H9 (cell line): ENCODE data around the gene ERC1. TPM values are rescaled to one million over a fixed set of nuclear protein-coding genes. Genes with fewer than 3 reads are reported as not detected.
A peak's percentile ranks its signal among the peaks of the same experiment; 100 is the strongest.

Source experiments
- DNase-seq: peaks from one replicate; pipeline ENCODE4 v3.0.0-alpha.2; 2017
- H2AFZ ChIP-seq: one replicate; pipeline ENCODE4 v1.6.1; 2013; ENCODE audit warnings: mild to moderate bottlenecking, low read length, control low read depth, moderate library complexity
- H2AK5ac ChIP-seq: 2 replicates; pipeline ENCODE4 v1.6.1; 2013; ENCODE audit warnings: low read length, control low read depth, mixed read lengths; ENCODE audit not compliant: insufficient read length
- H2BK120ac ChIP-seq: one replicate; pipeline ENCODE4 v1.6.1; 2013; ENCODE audit warnings: low read depth, mild to moderate bottlenecking, low read length, control low read depth, inconsistent platforms; ENCODE audit not compliant: poor library complexity, severe bottlenecking
- H2BK12ac ChIP-seq: 2 replicates; pipeline ENCODE4 v1.6.1; 2013; ENCODE audit warnings: low read length, control low read depth, mixed read lengths, low read depth; ENCODE audit not compliant: insufficient read length
- H2BK15ac ChIP-seq: 2 replicates; pipeline ENCODE4 v1.6.1; 2013; ENCODE audit warnings: low read depth, low read length, control low read depth
- H2BK20ac ChIP-seq: one replicate; pipeline ENCODE4 v1.6.1; 2013; ENCODE audit warnings: low read depth, mild to moderate bottlenecking, low read length, control low read depth, inconsistent platforms; ENCODE audit not compliant: poor library complexity, severe bottlenecking
- H2BK5ac ChIP-seq: 2 replicates; pipeline ENCODE4 v1.6.1; 2013; ENCODE audit warnings: low read length, control low read depth, mixed read lengths; ENCODE audit not compliant: insufficient read length
- H3K14ac ChIP-seq: 2 replicates; pipeline ENCODE4 v1.6.1; 2013; ENCODE audit warnings: low read length, control low read depth; ENCODE audit not compliant: insufficient read depth
- H3K18ac ChIP-seq: 2 replicates; pipeline ENCODE4 v1.6.1; 2013; ENCODE audit warnings: low read depth, mild to moderate bottlenecking, mixed read lengths, low read length, control low read depth; ENCODE audit not compliant: insufficient read length
- H3K23ac ChIP-seq: 2 replicates; pipeline ENCODE4 v1.6.1; 2013; ENCODE audit warnings: low read length, control low read depth, mixed read lengths, low read depth; ENCODE audit not compliant: insufficient read length
- H3K23me2 ChIP-seq: 2 replicates; pipeline ENCODE4 v1.6.1; 2013; ENCODE audit warnings: low read depth, mild to moderate bottlenecking, mixed read lengths, low read length, control low read depth; ENCODE audit not compliant: insufficient read length, poor library complexity, severe bottlenecking
- H3K27ac ChIP-seq: 2 replicates; pipeline ENCODE4 v1.5.1; 2013; ENCODE audit warnings: low read length, control low read depth, mixed read lengths, low read depth; ENCODE audit not compliant: insufficient read length
- H3K27me3 ChIP-seq: 2 replicates; pipeline ENCODE4 v1.6.1; 2013; ENCODE audit warnings: low read length, control low read depth, inconsistent platforms; ENCODE audit not compliant: insufficient read depth
- H3K4ac ChIP-seq: 2 replicates; pipeline ENCODE4 v1.6.1; 2013; ENCODE audit warnings: low read depth, mild to moderate bottlenecking, control low read depth, inconsistent platforms, low read length, moderate library complexity
- H3K4me1 ChIP-seq: 2 replicates; pipeline ENCODE4 v1.6.1; 2013; ENCODE audit warnings: low read length, control low read depth, inconsistent platforms; ENCODE audit not compliant: insufficient read depth
- H3K4me2 ChIP-seq: 2 replicates; pipeline ENCODE4 v1.6.1; 2013; ENCODE audit warnings: low read length, control low read depth, mixed read lengths; ENCODE audit not compliant: insufficient read length, insufficient read depth
- H3K56ac ChIP-seq: 2 replicates; pipeline ENCODE4 v1.6.1; 2013; ENCODE audit warnings: low read depth, mild to moderate bottlenecking, mixed read lengths, low read length, control low read depth; ENCODE audit not compliant: insufficient read length
- H3K79me1 ChIP-seq: 2 replicates; pipeline ENCODE4 v1.6.1; 2013; ENCODE audit warnings: low read depth, mild to moderate bottlenecking, moderate library complexity, low read length, control low read depth, inconsistent platforms; ENCODE audit not compliant: insufficient read depth, poor library complexity, severe bottlenecking
- H3K79me2 ChIP-seq: 2 replicates; pipeline ENCODE4 v1.6.1; 2013; ENCODE audit warnings: low read length, control low read depth, inconsistent platforms; ENCODE audit not compliant: insufficient read depth
- H3K9ac ChIP-seq: 2 replicates; pipeline ENCODE4 v1.6.1; 2013; ENCODE audit warnings: low read length, control low read depth, mixed read lengths; ENCODE audit not compliant: insufficient read length; ENCODE audit errors: extremely low read depth
- H3K9me3 ChIP-seq: one replicate; pipeline ENCODE4 v1.6.1; 2013; ENCODE audit warnings: low read depth, low read length, inconsistent platforms; ENCODE audit not compliant: control insufficient read depth
- H3T11ph ChIP-seq: one replicate; pipeline ENCODE4 v1.6.1; 2013; ENCODE audit warnings: mild to moderate bottlenecking, low read length, control low read depth, inconsistent platforms
- H4K20me1 ChIP-seq: one replicate; pipeline ENCODE4 v1.6.1; 2013; ENCODE audit not compliant: control insufficient read depth, insufficient read length, insufficient read depth
- H4K5ac ChIP-seq: 2 replicates; pipeline ENCODE4 v1.6.1; 2013; ENCODE audit warnings: low read depth, mild to moderate bottlenecking, mixed read lengths, low read length, control low read depth; ENCODE audit not compliant: insufficient read length
- H4K8ac ChIP-seq: replicated peaks from 2 replicates; pipeline ENCODE4 v1.6.1; 2013; ENCODE audit warnings: low read length, control low read depth, mixed read lengths, low read depth; ENCODE audit not compliant: insufficient read length
- H4K91ac ChIP-seq: 2 replicates; pipeline ENCODE4 v1.6.1; 2013; ENCODE audit warnings: low read depth, mild to moderate bottlenecking, moderate library complexity, mixed read lengths, low read length, control low read depth; ENCODE audit not compliant: insufficient read length
- H3K27ac Mint-ChIP-seq, 3 experiments: 2 replicates in 2 of 3; 3 replicates in 1 of 3; pipeline ENCODE4 v1.8.0; 2020 to 2021; ENCODE audit warnings: mixed read lengths in 3 of 3, mild to moderate bottlenecking in 1 of 3, moderate library complexity in 1 of 3
- H3K27me3 Mint-ChIP-seq: 2 replicates; pipeline ENCODE4 v1.8.0; 2021; ENCODE audit warnings: low read depth, mild to moderate bottlenecking, moderate library complexity, mixed read lengths
- H3K36me3 Mint-ChIP-seq, 3 experiments: 2 replicates in 2 of 3; 3 replicates in 1 of 3; pipeline ENCODE4 v1.8.0; 2020 to 2021; ENCODE audit warnings: low read depth in 3 of 3, mixed read lengths in 3 of 3; ENCODE audit not compliant: insufficient read depth in 1 of 3
- H3K4me1 Mint-ChIP-seq, 2 experiments: 2 replicates each; pipeline ENCODE4 v1.8.0; 2020; ENCODE audit warnings: mixed read lengths in 2 of 2
- H3K4me3 Mint-ChIP-seq, 2 experiments: 2 replicates in 1 of 2; 3 replicates in 1 of 2; pipeline ENCODE4 v1.8.0; 2020 to 2021; ENCODE audit warnings: mild to moderate bottlenecking in 2 of 2, mixed read lengths in 2 of 2, moderate library complexity in 1 of 2
- H3K9me3 Mint-ChIP-seq, 2 experiments: 2 replicates in 1 of 2; 3 replicates in 1 of 2; pipeline ENCODE4 v1.8.0; 2020; ENCODE audit warnings: mild to moderate bottlenecking in 2 of 2, mixed read lengths in 2 of 2, moderate library complexity in 1 of 2
- WGBS: extraction: QIAGEN DNeasy Blood & Tissue Kit; methylation state at CpG from one replicate; pipeline ENCODE4 v1.1.7; 2013; ENCODE audit warnings: missing lambda C conversion rate, low lambda C conversion rate, mixed read lengths; ENCODE audit not compliant: insufficient read length; ENCODE audit errors: extremely low coverage; 5-methylcytosine and 5-hydroxymethylcytosine counted together
- total RNA-seq: library from RNA; stranded (reverse); gene quantifications from 2 replicates; pipeline ENCODE4 v1.2.1, GENCODE V29; 2021
- TF ChIP-seq, protein P1 (sequence below): fragments of 200-600 bp; sonication (generic); conservative IDR thresholded peaks from 3 replicates; pipeline ENCODE4 v1.8.0; 2021; ENCODE audit warnings: antibody characterized with exemption, mild to moderate bottlenecking

The ERC1 gene
- total RNA-seq, 1 experiment from 2014 or later = 51.2 TPM

- peak; percentile 21 for DNase-seq
- no peaks in the 10 kb centered on the region; the same call in none of the 2 replicates for H3K27me3 Mint-ChIP-seq
- no peaks in the 10 kb centered on the region for H3K79me1 ChIP-seq
Measured at GRCh38 chr12:1502379-1502720, 511.3 kb downstream of the ERC1 start.

More at GRCh38 chr12:1502379-1502720, 511.3 kb downstream of the ERC1 start:
- Histone ChIP-seq H3K27ac (no peak overlapping the region), H4K91ac (no peak overlapping the region), H3K9me3 (no peaks in the 10 kb centered on the region), H2BK120ac (no peak overlapping the region), H3K18ac (no peak overlapping the region), H3K4me2 (no peak overlapping the region), H4K5ac (no peak overlapping the region), H3K9ac (no peak overlapping the region), H4K20me1 (no peaks in the 10 kb centered on the region), H2BK5ac (no peak overlapping the region), H2AK5ac (no peak overlapping the region), H3K4ac (no peak overlapping the region), H3K56ac (no peak overlapping the region), H3K27me3 (no peaks in the 10 kb centered on the region), H3K4me1 (no peaks in the 10 kb centered on the region), H3K14ac (no peak overlapping the region), H3K79me2 (no peaks in the 10 kb centered on the region), H3T11ph (no peak overlapping the region), H2BK15ac (no peak overlapping the region), H3K23ac (no peak overlapping the region), H4K8ac (no peak overlapping the region), H2BK12ac (no peak overlapping the region), H3K23me2 (no peaks in the 10 kb centered on the region), H2BK20ac (no peak overlapping the region), H2AFZ (no peak overlapping the region)
- H3K4me1 Mint-ChIP-seq = no peaks in the 10 kb centered on the region
- WGBS = no CpG with 5 or more reads among the region's 6 CpGs
- H3K9me3 Mint-ChIP-seq = peaks cover 2 to 4% of the 10 kb centered on the region in 2 experiments; a peak in 3 of 5 replicates
- peaks cover 2 to 12% (median 6%) of the 10 kb centered on the region in 3 experiments; a peak in 4 of 7 replicates for H3K36me3 Mint-ChIP-seq
- H3K27ac Mint-ChIP-seq = peak overlapping the region in 1 of 3 experiments; percentile 87; a peak in 1 of 7 replicates
- TF ChIP-seq, protein P1, sequence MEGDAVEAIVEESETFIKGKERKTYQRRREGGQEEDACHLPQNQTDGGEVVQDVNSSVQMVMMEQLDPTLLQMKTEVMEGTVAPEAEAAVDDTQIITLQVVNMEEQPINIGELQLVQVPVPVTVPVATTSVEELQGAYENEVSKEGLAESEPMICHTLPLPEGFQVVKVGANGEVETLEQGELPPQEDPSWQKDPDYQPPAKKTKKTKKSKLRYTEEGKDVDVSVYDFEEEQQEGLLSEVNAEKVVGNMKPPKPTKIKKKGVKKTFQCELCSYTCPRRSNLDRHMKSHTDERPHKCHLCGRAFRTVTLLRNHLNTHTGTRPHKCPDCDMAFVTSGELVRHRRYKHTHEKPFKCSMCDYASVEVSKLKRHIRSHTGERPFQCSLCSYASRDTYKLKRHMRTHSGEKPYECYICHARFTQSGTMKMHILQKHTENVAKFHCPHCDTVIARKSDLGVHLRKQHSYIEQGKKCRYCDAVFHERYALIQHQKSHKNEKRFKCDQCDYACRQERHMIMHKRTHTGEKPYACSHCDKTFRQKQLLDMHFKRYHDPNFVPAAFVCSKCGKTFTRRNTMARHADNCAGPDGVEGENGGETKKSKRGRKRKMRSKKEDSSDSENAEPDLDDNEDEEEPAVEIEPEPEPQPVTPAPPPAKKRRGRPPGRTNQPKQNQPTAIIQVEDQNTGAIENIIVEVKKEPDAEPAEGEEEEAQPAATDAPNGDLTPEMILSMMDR = no peak
- no peak overlapping the region for H3K4me3 Mint-ChIP-seq
